Mesendoderm (in vitro differentiated cells): ENCODE measurements around the gene ACER1.

Experiments
- DNase-seq: peaks from one replicate; pipeline ENCODE4 v3.0.0; 2013
- H2AK5ac ChIP-seq: 2 replicates; pipeline ENCODE4 v1.6.1; 2013; ENCODE audit warnings: low read length, inconsistent platforms
- H2BK120ac ChIP-seq: 2 replicates; pipeline ENCODE4 v1.6.1; 2013; ENCODE audit warnings: low read depth, mild to moderate bottlenecking, low read length, moderate library complexity, mixed read lengths
- H2BK15ac ChIP-seq: replicated peaks from 2 replicates; pipeline ENCODE4 v1.6.1; 2013; ENCODE audit warnings: low read depth, mild to moderate bottlenecking, moderate library complexity
- H2BK5ac ChIP-seq: 2 replicates; pipeline ENCODE4 v1.6.1; 2013; ENCODE audit warnings: low read length, inconsistent platforms
- H3K18ac ChIP-seq: 2 replicates; pipeline ENCODE4 v1.6.1; 2013; ENCODE audit warnings: mild to moderate bottlenecking, low read length, mixed read lengths
- H3K23ac ChIP-seq: one replicate; pipeline ENCODE4 v1.6.1; 2013; ENCODE audit warnings: low read length
- H3K27ac ChIP-seq: 2 replicates; pipeline ENCODE4 v1.5.1; 2013; ENCODE audit warnings: low read depth, mild to moderate bottlenecking, inconsistent platforms, low read length, moderate library complexity
- H3K27me3 ChIP-seq: 2 replicates; pipeline ENCODE4 v1.6.1; 2013; ENCODE audit warnings: low read length, control low read depth, mild to moderate bottlenecking, inconsistent platforms; ENCODE audit not compliant: insufficient read depth, poor library complexity
- H3K36me3 ChIP-seq: 2 replicates; pipeline ENCODE4 v1.6.1; 2013; ENCODE audit warnings: low read length, inconsistent platforms; ENCODE audit not compliant: control insufficient read depth, insufficient read depth
- H3K4ac ChIP-seq: one replicate; pipeline ENCODE4 v1.6.1; 2013; ENCODE audit warnings: low read depth, mild to moderate bottlenecking, low read length, moderate library complexity
- H3K4me1 ChIP-seq: 2 replicates; pipeline ENCODE4 v1.6.1; 2013; ENCODE audit warnings: low read depth, low read length, inconsistent platforms; ENCODE audit not compliant: control insufficient read depth
- H3K4me2 ChIP-seq: 2 replicates; pipeline ENCODE4 v1.6.1; 2013; ENCODE audit warnings: low read length
- H3K4me3 ChIP-seq: 2 replicates; pipeline ENCODE4 v1.5.1; 2013; ENCODE audit warnings: mild to moderate bottlenecking, low read length
- H3K56ac ChIP-seq: one replicate; pipeline ENCODE4 v1.6.1; 2013; ENCODE audit warnings: low read length
- H3K79me1 ChIP-seq: 2 replicates; pipeline ENCODE4 v1.6.1; 2013; ENCODE audit warnings: low read length, inconsistent platforms
- H3K79me2 ChIP-seq: 2 replicates; pipeline ENCODE4 v1.6.1; 2013; ENCODE audit warnings: mild to moderate bottlenecking, low read length; ENCODE audit not compliant: control insufficient read depth, insufficient read depth
- H3K9ac ChIP-seq: 2 replicates; pipeline ENCODE4 v1.6.1; 2013; ENCODE audit warnings: low read length, inconsistent platforms
- H4K5ac ChIP-seq: one replicate; pipeline ENCODE4 v1.6.1; 2013; ENCODE audit warnings: low read length
- H4K8ac ChIP-seq: one replicate; pipeline ENCODE4 v1.6.1; 2013; ENCODE audit warnings: low read depth, mild to moderate bottlenecking, control low read depth, low read length, moderate library complexity
- WGBS: extraction: QIAGEN DNeasy Blood & Tissue Kit; methylation state at CpG from one replicate; pipeline ENCODE4 v1.1.7; 2013; ENCODE audit warnings: low lambda C conversion rate, missing lambda C conversion rate; ENCODE audit not compliant: insufficient coverage; ENCODE audit errors: extremely low coverage; 5-methylcytosine and 5-hydroxymethylcytosine counted together

ACER1 gene

DNA sequence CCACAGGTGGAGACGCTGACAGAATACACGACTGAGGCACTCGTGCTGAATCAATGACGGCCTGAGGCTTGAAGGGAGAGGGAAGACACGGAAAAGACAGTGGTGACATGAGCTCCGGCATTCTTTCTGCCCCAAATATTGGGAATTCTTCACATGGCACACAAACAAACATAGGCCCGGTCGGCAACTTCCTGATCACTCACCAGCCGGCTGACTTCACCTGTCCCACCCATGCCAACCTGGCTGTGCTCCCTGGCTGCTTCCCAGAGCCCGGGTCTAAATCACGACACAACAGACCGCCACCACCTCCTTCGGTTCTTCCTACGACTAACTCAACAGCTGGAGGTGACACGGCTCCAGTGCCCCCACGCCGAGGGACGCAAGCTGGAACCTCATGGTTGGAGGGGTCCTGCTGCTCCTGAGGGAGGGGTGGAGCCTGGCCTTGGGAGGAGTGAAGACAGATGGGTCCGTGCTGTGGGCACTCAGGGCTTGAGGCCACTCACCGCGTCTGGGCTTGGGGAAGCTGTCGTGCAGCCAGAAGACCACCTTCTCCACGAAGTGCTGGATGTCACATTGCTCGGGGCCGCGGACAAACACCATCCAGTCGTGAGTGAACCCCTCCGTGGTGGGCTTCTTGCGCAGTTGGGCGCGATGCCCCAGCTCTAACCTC lies 63.2 kb downstream of the ACER1 start:
- no peak overlapping the region for H3K4me2 ChIP-seq
- H3K23ac ChIP-seq, result no peak overlapping the region
- peaks cover 38% of the 10 kb centered on the region for H3K79me1 ChIP-seq
- peaks cover 2% of the 10 kb centered on the region for H3K36me3 ChIP-seq
- H3K9ac ChIP-seq, result no peak overlapping the region
- no peak overlapping the region for H2AK5ac ChIP-seq
- no peak overlapping the region for H3K4ac ChIP-seq
- H2BK120ac ChIP-seq, result no peak overlapping the region
- DNase-seq, result no peak
- H2BK15ac ChIP-seq, result no peak overlapping the region
- H3K27ac ChIP-seq, result no peak overlapping the region
- H3K79me2 ChIP-seq, result peaks cover 66% of the 10 kb centered on the region
- no peak overlapping the region for H4K5ac ChIP-seq
- H3K18ac ChIP-seq, result no peak overlapping the region
- H3K56ac ChIP-seq, result no peak overlapping the region
- no peak overlapping the region for H2BK5ac ChIP-seq
- H3K27me3 ChIP-seq, result no peaks in the 10 kb centered on the region
- H3K4me1 ChIP-seq, result peaks cover 12% of the 10 kb centered on the region
- H4K8ac ChIP-seq, result no peak overlapping the region
- WGBS, result no CpG with 5 or more reads among the region's 31 CpGs
- H3K4me3 ChIP-seq, result no peak overlapping the region

DNA sequence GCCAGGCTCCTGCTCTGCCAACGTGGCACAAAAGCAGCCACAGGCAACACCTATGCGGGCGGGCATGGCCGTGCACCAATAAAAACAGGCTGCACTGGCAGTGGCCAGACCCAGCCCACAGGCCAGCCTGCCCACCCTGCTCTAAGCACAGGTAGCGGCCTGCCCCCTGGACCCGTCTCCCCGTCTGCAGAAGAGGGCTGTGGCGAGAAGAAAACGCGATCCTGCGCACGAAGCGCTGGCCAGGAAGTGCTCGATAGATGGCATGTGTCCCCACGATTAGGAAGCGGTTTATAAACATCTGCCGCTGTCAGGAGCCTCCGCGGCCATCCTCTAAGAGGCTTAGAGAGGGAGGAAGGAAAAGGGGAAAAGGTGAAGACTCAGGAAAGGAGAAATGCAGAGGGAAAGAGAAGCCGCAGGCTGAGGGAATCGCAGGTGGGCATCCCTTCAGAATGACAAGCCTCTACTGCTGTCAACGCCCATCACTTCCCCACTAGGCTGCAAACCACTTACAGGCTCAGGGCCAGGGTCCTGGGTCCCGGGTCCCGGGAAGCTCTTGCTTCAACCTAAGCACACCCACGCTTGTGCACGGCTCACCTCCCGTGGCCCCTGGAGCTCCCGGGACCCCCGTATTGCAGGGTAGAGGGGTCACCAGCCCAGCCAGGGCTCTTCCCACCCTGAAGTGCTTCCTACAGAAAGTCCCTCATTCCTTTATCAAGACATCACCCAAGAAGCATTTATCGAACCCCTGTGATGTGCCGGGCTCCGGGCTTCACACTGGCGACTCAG lies 64.1 kb downstream of the ACER1 start:
- no peak overlapping the region for H2BK5ac ChIP-seq
- no peak overlapping the region for H2BK120ac ChIP-seq
- peaks cover 57% of the 10 kb centered on the region for H3K79me2 ChIP-seq
- H4K8ac ChIP-seq, result no peak overlapping the region
- no peak overlapping the region for H3K9ac ChIP-seq
- H3K4me1 ChIP-seq, result peaks cover 12% of the 10 kb centered on the region
- H3K27me3 ChIP-seq, result no peaks in the 10 kb centered on the region
- H4K5ac ChIP-seq, result no peak overlapping the region
- no peak overlapping the region for H2BK15ac ChIP-seq
- no peak overlapping the region for H3K27ac ChIP-seq
- no CpG with 5 or more reads among the region's 33 CpGs for WGBS
- H3K36me3 ChIP-seq, result peaks cover 2% of the 10 kb centered on the region
- no peak overlapping the region for H3K18ac ChIP-seq
- H2AK5ac ChIP-seq, result no peak overlapping the region
- H3K23ac ChIP-seq, result no peak overlapping the region
- peaks cover 30% of the 10 kb centered on the region for H3K79me1 ChIP-seq
- no peak for DNase-seq
- no peak overlapping the region for H3K56ac ChIP-seq
- no peak overlapping the region for H3K4me3 ChIP-seq
- H3K4ac ChIP-seq, result no peak overlapping the region
- no peak overlapping the region for H3K4me2 ChIP-seq

DNA sequence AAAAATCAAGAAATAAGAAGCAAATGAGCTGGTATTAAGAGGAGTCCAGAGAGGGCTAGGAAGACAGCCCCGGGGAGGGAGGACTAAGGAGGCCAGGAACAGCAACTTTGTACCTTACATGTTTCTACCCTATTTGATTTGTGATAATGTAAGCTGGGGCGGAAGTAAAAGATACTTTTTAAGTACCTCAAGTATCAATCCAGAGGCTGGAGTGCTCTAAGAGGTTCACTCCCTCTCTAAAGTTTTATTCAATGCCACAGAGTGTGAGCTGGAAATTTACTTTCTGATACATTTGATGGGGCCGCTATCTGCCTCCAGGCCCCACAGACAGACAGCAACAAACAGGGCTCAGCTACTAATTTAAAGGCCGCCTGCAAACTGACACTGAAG lies 65.0 kb downstream of the ACER1 start:
- Histone ChIP-seq H3K79me1 (peaks cover 26% of the 10 kb centered on the region), H4K8ac (no peak overlapping the region), H3K4me2 (no peak overlapping the region), H3K4me3 (no peak overlapping the region), H2BK120ac (no peak overlapping the region), H3K27ac (no peak overlapping the region), H3K36me3 (peaks cover 2% of the 10 kb centered on the region), H2BK5ac (no peak overlapping the region), H4K5ac (no peak overlapping the region), H3K9ac (no peak overlapping the region), H2AK5ac (no peak overlapping the region), H3K4me1 (peaks cover 11% of the 10 kb centered on the region), H3K18ac (no peak overlapping the region), H2BK15ac (no peak overlapping the region), H3K27me3 (no peaks in the 10 kb centered on the region), H3K79me2 (peaks cover 49% of the 10 kb centered on the region), H3K56ac (no peak overlapping the region), H3K4ac (no peak overlapping the region), H3K23ac (no peak overlapping the region)
- no CpG with 5 or more reads among the region's 4 CpGs for WGBS
- no peak for DNase-seq

DNA sequence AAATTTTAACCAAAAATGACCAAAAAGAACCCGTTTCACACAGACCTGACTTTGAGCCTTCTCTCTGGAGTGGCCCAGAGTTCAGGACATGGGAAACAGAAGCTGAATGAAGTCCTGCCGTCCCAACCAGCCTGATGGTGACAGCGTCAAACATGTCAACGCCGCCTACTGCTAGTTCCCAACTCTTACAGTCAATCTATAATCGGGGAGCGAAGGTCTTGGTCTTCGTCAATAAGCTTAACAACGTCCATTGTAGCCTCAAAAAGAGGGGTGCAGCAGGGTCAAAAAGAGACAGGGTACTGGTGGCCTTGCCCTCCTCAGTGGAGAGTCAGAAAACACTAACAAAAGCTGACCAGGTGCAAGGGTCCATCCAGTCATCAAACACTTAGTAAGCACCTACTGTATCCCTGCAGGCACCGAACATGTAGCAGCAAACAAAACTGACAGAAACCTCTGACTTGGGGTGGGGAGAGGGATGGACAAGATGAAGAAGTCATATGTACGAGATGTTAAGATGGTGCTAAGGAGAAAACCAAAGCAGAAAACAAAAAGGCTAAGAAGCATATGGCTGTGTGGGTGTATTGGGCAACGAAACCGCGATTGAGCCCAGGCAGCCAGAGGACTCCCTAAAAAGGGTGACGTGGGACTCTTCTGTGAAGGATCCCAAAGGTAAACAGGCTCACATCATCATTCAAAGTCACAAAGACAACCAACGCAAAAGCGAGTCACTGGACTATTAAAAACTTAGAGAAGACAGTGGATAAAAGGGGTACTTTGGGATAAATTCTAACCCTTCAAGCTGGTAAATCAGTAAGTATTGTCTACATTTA lies 65.6 kb downstream of the ACER1 start:
- H3K27me3 ChIP-seq, result no peaks in the 10 kb centered on the region
- H2BK15ac ChIP-seq, result no peak overlapping the region
- no peak overlapping the region for H3K56ac ChIP-seq
- no peak overlapping the region for H3K23ac ChIP-seq
- H3K9ac ChIP-seq, result no peak overlapping the region
- no peak overlapping the region for H3K4me3 ChIP-seq
- H2BK5ac ChIP-seq, result no peak overlapping the region
- no peak overlapping the region for H3K27ac ChIP-seq
- no peak overlapping the region for H4K5ac ChIP-seq
- H4K8ac ChIP-seq, result no peak overlapping the region
- peaks cover 47% of the 10 kb centered on the region for H3K79me2 ChIP-seq
- DNase-seq, result no peak
- H3K4me1 ChIP-seq, result peaks cover 6% of the 10 kb centered on the region
- H3K4me2 ChIP-seq, result no peak overlapping the region
- no peak overlapping the region for H3K18ac ChIP-seq
- H3K36me3 ChIP-seq, result peaks cover 2% of the 10 kb centered on the region
- no CpG with 5 or more reads among the region's 17 CpGs for WGBS
- H2BK120ac ChIP-seq, result no peak overlapping the region
- H3K79me1 ChIP-seq, result peaks cover 26% of the 10 kb centered on the region
- H3K4ac ChIP-seq, result no peak overlapping the region
- H2AK5ac ChIP-seq, result no peak overlapping the region

DNA sequence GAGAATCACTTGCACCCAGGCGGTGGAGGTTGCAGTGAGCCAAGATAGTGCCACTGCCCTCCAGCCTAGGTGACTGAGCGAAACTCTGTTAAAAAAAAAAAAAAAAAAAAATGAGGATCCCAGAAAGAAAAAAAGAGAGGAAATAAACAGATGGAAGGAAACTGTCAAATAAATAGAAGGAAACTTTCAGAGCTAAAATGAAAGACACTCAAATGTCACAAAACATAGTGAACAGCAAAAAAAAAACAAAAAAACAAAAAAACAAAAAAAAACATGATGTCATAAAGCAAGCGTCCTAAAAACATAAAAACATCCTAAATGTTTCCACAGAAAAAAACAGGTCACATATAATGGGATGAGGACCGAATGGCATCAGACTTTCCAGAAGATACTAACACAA lies 68.6 kb downstream of the ACER1 start:
- Histone ChIP-seq H3K79me1 (peaks cover 15% of the 10 kb centered on the region), H2AK5ac (no peak overlapping the region), H2BK120ac (no peak overlapping the region), H3K23ac (no peak overlapping the region), H3K4me1 (no peaks in the 10 kb centered on the region), H3K18ac (no peak overlapping the region), H4K8ac (no peak overlapping the region), H2BK5ac (no peak overlapping the region), H3K4ac (no peak overlapping the region), H3K56ac (no peak overlapping the region), H3K27ac (no peak overlapping the region), H3K27me3 (no peaks in the 10 kb centered on the region), H3K4me3 (no peak overlapping the region), H3K9ac (no peak overlapping the region), H4K5ac (no peak overlapping the region), H3K79me2 (peaks cover 23% of the 10 kb centered on the region), H3K4me2 (no peak overlapping the region), H2BK15ac (no peak overlapping the region), H3K36me3 (no peaks in the 10 kb centered on the region)
- WGBS, result no CpG with 5 or more reads among the region's 4 CpGs
- no peak for DNase-seq
